NCI-H2227 (cell line): Measurements from ENCODE around the gene GIMAP2.

Experiments
- DNase-seq: peaks from one replicate; lab custom pipeline; 2025; ENCODE audit not compliant: unreplicated experiment; lab: John Stamatoyannopoulos, UW

GIMAP2 gene

DNA sequence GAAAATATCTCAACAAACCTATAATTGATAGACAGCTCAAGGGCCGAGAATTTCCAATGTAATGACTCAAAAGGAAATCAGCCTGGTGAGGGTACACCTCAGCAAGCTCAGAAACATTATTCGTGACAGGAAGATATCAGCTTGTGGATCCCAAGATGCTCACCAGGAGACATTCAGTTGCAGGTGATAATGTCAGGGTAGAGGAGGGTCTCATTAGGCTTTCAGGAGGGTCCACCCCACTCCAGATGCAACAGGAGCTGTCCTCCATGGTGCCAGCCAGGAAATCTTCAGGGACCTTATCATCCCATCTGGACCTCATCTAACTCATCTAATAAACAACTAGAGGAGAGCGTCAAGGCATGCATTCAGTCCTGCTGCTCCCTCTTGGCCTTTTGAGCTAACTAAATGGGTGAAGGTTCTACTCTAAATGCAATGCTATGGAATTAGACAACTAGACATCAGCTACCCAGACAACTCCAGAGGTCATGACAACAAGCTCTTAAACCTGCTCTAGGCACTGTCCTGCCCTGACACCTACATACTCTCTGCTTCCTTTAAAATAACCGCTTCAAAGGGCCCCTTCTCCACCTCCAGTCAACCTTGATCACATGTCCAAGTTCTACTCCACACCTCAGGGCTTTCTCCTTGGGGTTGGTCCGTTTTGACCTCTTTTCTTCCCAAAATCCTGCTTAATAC lies 47.4 kb downstream of the GIMAP2 start:
- DNase-seq: no peak

DNA sequence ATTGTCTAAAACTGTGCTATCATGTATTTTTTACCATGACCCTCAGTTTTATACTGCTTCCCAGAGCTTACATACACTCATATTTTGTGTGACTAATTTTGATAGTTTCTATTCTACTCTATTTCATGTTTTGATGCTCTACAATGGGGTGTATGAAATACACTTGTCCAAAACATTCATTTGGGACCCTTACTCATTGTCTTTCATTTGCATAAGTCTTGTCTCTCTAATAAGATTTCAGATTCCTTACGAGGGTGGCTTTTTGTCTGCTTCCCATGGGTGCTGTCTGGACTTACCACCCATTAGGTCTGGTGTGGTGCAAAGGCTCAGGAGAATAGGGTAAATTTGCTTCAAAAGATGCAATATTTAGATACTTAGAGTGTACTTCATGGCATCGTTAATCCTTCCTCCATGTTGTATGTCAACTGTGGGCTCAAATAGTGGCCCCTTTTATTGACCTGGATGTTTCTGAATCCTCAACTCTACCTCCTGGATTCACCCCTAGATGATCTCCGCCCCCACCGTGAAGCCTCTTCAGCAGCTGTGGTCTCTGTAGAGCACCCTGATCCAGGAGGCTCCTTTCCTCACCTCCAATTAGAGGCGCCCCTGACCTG lies 48.1 kb downstream of the GIMAP2 start:
- no peak for DNase-seq

DNA sequence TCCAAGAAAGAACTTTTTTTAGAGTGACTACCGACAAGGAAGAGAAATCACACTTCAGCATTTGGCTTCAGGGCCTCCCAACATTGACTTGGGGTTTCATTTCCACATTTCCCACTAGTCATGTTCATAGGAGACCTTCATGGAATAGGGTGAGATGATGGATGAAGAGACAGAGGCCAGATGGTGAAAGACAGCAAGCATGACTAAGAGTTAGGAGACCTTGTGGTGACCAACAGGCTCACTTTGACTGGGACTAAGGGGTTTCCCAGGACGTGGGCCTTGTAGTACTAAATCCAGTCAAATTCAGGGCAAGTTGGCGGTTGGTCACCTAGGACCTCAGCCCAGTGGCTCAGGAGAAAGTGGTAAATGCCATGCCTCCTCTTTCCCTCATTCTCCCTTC lies 48.7 kb downstream of the GIMAP2 start:
- no peak for DNase-seq

DNA sequence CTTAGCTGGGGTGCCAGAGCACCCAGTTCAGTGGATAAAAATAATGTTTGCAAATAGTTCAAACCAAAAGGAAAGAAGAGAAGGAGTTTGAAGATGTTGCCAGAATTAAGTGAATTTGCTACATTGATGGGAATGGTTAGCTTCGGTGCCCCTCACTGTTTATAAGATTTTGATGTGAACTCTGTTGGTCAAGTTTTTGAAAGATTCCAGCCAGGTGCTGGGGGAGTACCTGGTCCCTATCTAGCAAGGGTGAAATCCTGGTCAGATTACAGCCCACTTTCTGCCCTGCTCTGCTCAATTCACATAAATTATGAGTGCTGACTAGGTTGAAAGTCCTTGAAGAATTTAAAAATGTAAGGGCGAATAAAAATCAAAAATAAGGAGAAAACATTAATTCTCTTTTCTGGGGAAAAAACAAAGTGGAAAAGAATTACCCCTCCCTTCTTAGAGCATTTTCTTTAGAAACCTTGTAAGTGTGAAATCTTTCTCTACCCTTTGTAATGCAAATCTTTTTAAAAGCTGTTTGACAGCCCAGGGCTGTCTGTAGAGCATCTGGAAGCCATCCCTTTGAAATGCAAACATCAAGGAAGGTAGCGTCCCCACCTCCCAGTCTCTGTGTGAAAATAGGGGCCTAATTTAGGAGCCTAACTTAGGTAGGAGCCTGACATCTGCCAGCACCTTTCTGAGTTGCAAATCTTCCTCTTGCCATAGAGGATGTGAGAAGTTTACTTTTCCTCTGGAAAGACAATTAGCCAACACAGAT lies 50.3 kb downstream of the GIMAP2 start:
- no peak for DNase-seq

DNA sequence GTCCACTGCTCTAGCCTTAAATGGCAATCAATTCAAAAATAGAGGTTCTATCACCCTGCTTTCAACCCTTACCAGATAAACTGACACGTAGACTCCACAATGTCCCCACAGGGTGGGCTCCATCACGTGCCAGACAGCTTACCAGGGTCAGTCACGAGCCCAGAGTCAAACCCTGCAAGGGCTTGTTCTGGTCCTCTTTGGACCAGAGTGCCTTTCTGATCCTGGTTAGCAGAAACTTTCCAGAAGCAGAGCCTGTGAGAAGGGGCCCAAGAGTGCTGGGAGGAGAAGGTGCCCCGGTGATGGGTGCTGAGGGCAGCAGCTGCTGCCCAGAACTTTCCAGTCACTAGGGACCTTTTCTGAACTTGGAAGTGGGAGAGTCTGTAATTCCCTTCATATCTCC lies 51.4 kb downstream of the GIMAP2 start:
- no peak for DNase-seq

DNA sequence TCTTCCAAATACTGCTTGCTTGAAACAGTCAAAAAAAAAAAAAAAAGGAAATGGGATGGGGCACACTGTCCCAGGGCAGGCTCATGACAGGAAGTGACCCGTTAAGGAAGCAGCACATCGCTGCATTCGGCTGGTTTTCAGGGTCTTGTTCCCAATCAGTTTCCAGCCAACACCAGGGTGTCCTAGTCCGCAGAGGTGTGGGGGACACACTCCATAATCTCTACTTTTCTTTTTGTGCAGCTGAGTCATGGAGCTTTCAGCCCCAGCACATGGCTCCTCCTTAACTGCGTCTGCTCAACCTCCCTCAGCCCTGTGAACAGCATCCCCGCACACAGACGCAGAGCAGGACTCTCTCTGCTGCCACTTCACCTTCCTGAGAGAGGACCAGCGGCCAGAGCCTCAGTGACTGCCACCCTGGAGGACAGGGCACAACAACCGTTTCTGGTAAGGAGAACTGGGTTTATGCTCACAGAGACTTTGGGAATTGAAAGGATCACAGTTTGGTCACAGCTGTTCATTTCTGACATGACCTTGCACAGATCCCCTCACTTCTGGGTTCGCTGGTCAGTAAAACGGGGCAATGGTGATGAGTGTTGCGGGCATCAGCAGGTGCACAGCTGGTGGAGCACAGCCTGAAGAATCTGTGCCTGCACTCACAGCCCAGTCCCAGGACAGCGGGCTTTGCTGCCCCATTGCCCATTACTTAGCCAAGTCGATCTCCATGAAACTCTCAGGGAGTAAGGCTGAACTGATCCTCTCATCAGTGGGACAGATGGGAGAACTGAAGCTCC lies 52.0 kb downstream of the GIMAP2 start, which contains the start of gene GIMAP5:
TSS of gene GIMAP5 (plus strand) at position 154 of the 791 bp plus-strand sequence. CDS start 3,467 bp downstream, outside the sequence.
- DNase-seq: no peak

DNA sequence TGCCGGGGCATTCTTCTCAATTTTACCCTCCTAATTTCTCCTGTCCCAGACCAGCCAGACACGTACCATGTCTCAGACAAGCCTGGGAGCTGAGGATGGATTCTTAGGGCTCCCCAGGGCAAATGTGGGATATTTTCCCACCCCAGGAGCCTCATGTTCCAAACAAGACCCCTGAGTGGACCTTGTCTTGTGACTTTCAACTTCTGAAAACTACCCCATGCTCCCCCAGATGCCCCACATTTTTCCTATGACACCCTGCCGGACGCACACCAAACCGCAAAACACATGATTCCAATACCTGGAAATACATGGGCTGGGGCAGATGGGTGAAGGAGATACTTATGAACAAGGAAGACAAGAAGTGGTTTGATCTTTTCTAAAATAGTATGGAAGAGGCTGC lies 52.6 kb downstream of the GIMAP2 start:
- DNase-seq: no peak

DNA sequence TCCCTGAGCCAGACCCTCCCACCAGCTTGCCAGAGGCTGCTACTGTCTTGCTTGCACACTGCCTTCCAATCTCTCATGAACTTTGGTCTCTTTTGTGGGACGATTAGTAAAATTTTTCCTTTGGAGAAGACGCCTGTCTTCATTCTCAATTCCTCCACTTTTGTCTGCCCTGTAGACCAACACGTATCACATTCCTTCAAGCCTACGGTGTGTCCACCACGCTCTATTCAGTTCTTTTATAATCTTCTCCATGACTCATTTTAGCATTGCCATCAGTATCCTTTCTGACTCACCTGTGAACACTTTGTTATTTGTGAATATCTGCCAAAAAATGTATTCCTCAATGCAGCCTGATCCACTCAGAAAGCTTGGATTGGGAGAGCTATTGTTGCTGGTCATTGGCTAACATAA lies 53.1 kb downstream of the GIMAP2 start:
- no peak for DNase-seq

DNA sequence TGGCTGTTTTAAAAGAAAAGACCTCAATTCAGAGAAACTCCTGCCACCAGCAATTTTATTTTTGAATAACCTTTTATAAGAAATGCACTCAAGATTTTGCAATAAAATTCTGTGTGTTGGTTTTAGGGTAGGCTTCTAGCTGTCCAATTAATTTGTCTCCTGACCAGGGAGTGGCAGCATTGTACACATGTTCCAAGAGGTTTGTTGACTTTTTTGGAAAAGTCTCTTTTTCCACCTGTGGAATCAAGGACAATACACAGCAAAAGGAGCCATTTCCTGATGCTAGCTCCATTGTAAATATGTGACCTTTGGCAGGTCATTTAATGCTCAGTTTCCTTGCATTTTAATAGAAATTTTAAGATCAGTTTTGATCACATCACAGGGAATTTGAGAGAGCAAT lies 53.5 kb downstream of the GIMAP2 start:
- no peak for DNase-seq

DNA sequence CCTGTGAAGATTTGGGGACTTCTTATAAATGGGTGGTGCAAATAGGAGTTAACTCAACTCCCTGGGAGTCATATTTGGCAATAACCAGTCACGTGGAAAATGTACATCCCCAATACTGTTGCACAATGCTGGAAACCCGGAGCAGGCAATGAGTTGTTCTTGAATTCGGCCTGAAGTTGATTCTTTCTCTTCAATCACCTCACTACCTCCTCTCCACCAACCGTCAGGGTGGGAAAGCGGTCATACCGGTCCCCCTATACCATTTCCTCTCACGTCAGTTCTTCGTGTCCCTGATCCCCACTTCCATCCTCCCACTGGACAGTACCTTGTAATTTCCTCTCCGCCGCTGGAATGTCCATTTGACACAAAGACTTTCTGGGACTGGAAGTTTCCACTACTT lies 54.5 kb downstream of the GIMAP2 start:
- no peak for DNase-seq

DNA sequence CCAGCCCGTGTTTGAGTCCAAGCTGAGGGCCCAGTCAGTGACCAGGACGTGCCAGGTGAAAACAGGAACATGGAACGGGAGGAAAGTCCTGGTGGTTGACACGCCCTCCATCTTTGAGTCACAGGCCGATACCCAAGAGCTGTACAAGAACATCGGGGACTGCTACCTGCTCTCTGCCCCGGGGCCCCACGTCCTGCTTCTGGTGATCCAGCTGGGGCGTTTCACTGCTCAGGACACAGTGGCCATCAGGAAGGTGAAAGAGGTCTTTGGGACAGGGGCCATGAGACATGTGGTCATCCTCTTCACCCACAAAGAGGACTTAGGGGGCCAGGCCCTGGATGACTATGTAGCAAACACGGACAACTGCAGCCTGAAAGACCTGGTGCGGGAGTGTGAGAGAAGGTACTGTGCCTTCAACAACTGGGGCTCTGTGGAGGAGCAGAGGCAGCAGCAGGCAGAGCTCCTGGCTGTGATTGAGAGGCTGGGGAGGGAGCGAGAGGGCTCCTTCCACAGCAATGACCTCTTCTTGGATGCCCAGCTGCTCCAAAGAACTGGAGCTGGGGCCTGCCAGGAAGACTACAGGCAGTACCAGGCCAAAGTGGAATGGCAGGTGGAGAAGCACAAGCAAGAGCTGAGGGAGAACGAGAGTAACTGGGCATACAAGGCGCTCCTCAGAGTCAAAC lies 56.9 kb downstream of the GIMAP2 start:
- DNase-seq: no peak
